Measurements from ENCODE around the gene MTHFD1.

DNA sequence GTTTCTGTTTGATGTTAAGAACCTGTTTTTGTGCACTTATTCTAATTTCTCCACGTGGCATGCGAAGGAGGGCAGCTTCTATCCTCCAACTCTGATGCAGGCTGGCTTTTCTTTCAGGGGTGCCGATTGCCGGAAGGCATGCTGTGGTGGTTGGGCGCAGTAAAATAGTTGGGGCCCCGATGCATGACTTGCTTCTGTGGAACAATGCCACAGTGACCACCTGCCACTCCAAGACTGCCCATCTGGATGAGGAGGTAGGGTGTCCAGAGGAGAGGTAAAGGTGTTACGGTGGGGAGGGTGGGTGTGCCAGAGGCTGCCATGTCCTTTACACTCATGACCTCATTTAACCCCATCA is 29.6 kb downstream of the MTHFD1 start:
- TF ChIP-seq GATA2 (CRISPR knock-in tag; IDR thresholded peaks at IDR 0.05) (no peak), CHD2 (IDR thresholded peaks at IDR 0.05; ENCODE audit: low read depth, low read length) (no peak), POLR2AphosphoS5 (IDR thresholded peaks at IDR 0.05; ENCODE audit: control insufficient read depth, insufficient read depth, low read depth, low read length) (no peak), CTCF (IDR thresholded peaks at IDR 0.05 in 2 of 3, conservative IDR thresholded peaks at IDR 0.05 in 1 of 3; ENCODE audit: insufficient read depth in 2 of 3, low read depth in 1 of 3, low read length in 3 of 3) (no peak), TGIF2 (CRISPR knock-in tag; IDR thresholded peaks at IDR 0.05) (no peak), MEIS2 (IDR thresholded peaks at IDR 0.05; ENCODE audit: partially characterized antibody) (no peak), TBL1XR1 (IDR thresholded peaks at IDR 0.05; ENCODE audit: low read length in 2 of 2) (no peak)
